K562 (cell line): ENCODE data around the gene RASL12.
A peak's percentile ranks its signal among the peaks of the same experiment; 100 is the strongest.

ENCODE experiments used
- EP300 ChIP-seq: IDR thresholded peaks from 2 replicates; pipeline ENCODE4 v1.6.1; 2012; ENCODE audit warnings: low read length, improper control_type of control experiment
- MAZ ChIP-seq, 2 experiments: fragments of 450-650 bp in 1 of 2; sonication (generic) in 1 of 2; formaldehyde crosslinking; IDR thresholded peaks in 1 of 2; conservative IDR thresholded peaks in 1 of 2; 2 replicates each; pipeline versions ENCODE4 v1.4.0 to v1.5.0; 2020; ENCODE audit warnings: mild to moderate bottlenecking in 1 of 2, missing genetic modification reagents in 1 of 2
- SMC3 ChIP-seq: conservative IDR thresholded peaks from 2 replicates; pipeline ENCODE4 v1.6.1; 2011; ENCODE audit warnings: low read depth, low read length, improper control_type of control experiment; ENCODE audit not compliant: insufficient read depth
- TEAD1 ChIP-seq, 2 experiments: fragments of 450-650 bp in 1 of 2; sonication (generic) in 1 of 2; formaldehyde crosslinking; IDR thresholded peaks; 2 replicates each; pipeline versions ENCODE4 v1.4.0 to v1.8.0; 2020 to 2022; ENCODE audit warnings: mild to moderate bottlenecking in 2 of 2, missing genetic modification reagents in 1 of 2
- ZNF24 ChIP-seq: fragments of 450-650 bp; IDR thresholded peaks from 2 replicates; pipeline ENCODE4 v1.6.1; 2016
- ZNF586 ChIP-seq: fragments of 450-650 bp; formaldehyde crosslinking; conservative IDR thresholded peaks from 2 replicates; pipeline ENCODE4 v1.4.0; 2020; ENCODE audit warnings: mild to moderate bottlenecking, moderate library complexity
- TF ChIP-seq, protein P1 (sequence below), 3 experiments: IDR thresholded peaks in 2 of 3; conservative IDR thresholded peaks in 1 of 3; 2 replicates each; pipeline ENCODE4 v1.5.1; 2011 to 2012; ENCODE audit warnings: low read length in 3 of 3, mild to moderate bottlenecking in 3 of 3, control low read depth in 2 of 3, improper control_type of control experiment in 1 of 3, inconsistent platforms in 1 of 3, low read depth in 1 of 3, mixed read lengths in 1 of 3, moderate library complexity in 1 of 3; ENCODE audit not compliant: insufficient read depth in 2 of 3
- TF ChIP-seq, protein P2 (sequence below), 2 experiments: fragments of 450-650 bp; IDR thresholded peaks; 2 replicates each; pipeline ENCODE4 v1.6.1; 2018; ENCODE audit warnings: mild to moderate bottlenecking in 2 of 2, low read depth in 1 of 2; ENCODE audit not compliant: partially characterized antibody in 2 of 2
- TF ChIP-seq, protein P3 (sequence below): fragments of 150-350 bp; IDR thresholded peaks from 2 replicates; pipeline ENCODE4 v1.6.1; 2014; ENCODE audit warnings: low read depth, mild to moderate bottlenecking, low read length, borderline replicate concordance

DNA sequence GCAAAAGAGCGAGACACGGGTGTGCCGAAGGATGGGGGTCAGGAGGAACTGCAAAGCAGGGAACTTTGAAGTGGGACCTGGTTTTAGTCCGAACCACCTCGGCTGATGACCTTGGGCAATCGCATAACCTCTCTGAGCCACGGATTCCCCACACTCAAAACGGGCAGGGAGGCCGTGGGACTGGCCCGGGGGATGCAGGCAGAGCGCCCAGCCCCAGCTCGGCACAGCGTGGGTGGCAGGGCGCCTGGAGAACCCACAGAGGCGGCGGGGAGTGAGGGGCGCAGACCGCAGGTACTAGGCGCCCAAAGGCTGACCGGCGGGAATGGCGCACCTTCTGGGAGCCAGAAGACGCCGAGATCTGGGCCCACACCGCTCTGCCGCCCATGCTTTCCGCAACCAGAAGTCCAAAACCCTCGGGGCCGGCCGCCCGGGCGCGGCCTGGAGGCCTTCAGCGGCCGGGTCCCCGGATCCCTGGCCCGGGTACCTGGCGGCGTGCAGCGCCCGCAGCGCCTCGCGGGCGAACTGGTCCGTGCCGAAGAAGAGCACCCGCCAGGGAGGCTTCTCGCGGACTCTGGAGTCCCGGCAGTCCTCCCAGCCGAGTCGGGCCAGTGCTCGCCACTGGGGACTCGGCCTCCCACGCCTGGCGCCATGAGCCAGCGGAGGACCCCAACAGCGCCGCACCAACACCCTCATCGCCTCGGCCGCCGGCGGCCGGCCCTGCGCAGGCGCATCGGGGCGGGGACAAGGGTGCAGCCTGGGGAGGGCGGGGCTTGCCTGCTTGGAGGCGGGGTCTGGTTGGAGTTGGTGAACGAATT is 38.7 kb downstream of the RASL12 start, which contains the start of gene MTFMT:
- TF ChIP-seq SMC3 (no peak), ZNF586 (CRISPR knock-in tag) (no peak), EP300 (no peak), TEAD1 (CRISPR knock-in tag; IDR thresholded peaks at IDR 0.05) (no peak), ZNF24 (no peak), MAZ (CRISPR knock-in tag; conservative IDR thresholded peaks at IDR 0.05 in 1 of 2, IDR thresholded peaks at IDR 0.05 in 1 of 2) (peak in 1 of 2 experiments; percentile 64; a peak in 3 of 4 replicates)
- TF ChIP-seq, protein P1, sequence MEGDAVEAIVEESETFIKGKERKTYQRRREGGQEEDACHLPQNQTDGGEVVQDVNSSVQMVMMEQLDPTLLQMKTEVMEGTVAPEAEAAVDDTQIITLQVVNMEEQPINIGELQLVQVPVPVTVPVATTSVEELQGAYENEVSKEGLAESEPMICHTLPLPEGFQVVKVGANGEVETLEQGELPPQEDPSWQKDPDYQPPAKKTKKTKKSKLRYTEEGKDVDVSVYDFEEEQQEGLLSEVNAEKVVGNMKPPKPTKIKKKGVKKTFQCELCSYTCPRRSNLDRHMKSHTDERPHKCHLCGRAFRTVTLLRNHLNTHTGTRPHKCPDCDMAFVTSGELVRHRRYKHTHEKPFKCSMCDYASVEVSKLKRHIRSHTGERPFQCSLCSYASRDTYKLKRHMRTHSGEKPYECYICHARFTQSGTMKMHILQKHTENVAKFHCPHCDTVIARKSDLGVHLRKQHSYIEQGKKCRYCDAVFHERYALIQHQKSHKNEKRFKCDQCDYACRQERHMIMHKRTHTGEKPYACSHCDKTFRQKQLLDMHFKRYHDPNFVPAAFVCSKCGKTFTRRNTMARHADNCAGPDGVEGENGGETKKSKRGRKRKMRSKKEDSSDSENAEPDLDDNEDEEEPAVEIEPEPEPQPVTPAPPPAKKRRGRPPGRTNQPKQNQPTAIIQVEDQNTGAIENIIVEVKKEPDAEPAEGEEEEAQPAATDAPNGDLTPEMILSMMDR (IDR thresholded peaks at IDR 0.05 in 2 of 3, conservative IDR thresholded peaks at IDR 0.05 in 1 of 3; ENCODE audit: insufficient read depth in 2 of 3, low read depth in 1 of 3, low read length in 3 of 3) = 0 out of 6 replicates have a peak, but pooled peaks of 2 of the 3 experiments have one; percentile 7 to 12
- TF ChIP-seq, protein P2, sequence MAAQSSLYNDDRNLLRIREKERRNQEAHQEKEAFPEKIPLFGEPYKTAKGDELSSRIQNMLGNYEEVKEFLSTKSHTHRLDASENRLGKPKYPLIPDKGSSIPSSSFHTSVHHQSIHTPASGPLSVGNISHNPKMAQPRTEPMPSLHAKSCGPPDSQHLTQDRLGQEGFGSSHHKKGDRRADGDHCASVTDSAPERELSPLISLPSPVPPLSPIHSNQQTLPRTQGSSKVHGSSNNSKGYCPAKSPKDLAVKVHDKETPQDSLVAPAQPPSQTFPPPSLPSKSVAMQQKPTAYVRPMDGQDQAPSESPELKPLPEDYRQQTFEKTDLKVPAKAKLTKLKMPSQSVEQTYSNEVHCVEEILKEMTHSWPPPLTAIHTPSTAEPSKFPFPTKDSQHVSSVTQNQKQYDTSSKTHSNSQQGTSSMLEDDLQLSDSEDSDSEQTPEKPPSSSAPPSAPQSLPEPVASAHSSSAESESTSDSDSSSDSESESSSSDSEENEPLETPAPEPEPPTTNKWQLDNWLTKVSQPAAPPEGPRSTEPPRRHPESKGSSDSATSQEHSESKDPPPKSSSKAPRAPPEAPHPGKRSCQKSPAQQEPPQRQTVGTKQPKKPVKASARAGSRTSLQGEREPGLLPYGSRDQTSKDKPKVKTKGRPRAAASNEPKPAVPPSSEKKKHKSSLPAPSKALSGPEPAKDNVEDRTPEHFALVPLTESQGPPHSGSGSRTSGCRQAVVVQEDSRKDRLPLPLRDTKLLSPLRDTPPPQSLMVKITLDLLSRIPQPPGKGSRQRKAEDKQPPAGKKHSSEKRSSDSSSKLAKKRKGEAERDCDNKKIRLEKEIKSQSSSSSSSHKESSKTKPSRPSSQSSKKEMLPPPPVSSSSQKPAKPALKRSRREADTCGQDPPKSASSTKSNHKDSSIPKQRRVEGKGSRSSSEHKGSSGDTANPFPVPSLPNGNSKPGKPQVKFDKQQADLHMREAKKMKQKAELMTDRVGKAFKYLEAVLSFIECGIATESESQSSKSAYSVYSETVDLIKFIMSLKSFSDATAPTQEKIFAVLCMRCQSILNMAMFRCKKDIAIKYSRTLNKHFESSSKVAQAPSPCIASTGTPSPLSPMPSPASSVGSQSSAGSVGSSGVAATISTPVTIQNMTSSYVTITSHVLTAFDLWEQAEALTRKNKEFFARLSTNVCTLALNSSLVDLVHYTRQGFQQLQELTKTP (IDR thresholded peaks at IDR 0.05; ENCODE audit: low read depth in 1 of 2, partially characterized antibody in 2 of 2) = no peak
- TF ChIP-seq, protein P3, sequence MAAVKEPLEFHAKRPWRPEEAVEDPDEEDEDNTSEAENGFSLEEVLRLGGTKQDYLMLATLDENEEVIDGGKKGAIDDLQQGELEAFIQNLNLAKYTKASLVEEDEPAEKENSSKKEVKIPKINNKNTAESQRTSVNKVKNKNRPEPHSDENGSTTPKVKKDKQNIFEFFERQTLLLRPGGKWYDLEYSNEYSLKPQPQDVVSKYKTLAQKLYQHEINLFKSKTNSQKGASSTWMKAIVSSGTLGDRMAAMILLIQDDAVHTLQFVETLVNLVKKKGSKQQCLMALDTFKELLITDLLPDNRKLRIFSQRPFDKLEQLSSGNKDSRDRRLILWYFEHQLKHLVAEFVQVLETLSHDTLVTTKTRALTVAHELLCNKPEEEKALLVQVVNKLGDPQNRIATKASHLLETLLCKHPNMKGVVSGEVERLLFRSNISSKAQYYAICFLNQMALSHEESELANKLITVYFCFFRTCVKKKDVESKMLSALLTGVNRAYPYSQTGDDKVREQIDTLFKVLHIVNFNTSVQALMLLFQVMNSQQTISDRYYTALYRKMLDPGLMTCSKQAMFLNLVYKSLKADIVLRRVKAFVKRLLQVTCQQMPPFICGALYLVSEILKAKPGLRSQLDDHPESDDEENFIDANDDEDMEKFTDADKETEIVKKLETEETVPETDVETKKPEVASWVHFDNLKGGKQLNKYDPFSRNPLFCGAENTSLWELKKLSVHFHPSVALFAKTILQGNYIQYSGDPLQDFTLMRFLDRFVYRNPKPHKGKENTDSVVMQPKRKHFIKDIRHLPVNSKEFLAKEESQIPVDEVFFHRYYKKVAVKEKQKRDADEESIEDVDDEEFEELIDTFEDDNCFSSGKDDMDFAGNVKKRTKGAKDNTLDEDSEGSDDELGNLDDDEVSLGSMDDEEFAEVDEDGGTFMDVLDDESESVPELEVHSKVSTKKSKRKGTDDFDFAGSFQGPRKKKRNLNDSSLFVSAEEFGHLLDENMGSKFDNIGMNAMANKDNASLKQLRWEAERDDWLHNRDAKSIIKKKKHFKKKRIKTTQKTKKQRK = no peak
